HG03097 (cell line): Measurements from ENCODE around the gene MOB3B.

ENCODE experiments used
- ATAC-seq: cut with Tn5 transposase; IDR thresholded peaks from one replicate; pipeline ENCODE4 v1.9.1; 2021; ENCODE audit not compliant: unreplicated experiment, low FRiP score

Gene MOB3B

DNA sequence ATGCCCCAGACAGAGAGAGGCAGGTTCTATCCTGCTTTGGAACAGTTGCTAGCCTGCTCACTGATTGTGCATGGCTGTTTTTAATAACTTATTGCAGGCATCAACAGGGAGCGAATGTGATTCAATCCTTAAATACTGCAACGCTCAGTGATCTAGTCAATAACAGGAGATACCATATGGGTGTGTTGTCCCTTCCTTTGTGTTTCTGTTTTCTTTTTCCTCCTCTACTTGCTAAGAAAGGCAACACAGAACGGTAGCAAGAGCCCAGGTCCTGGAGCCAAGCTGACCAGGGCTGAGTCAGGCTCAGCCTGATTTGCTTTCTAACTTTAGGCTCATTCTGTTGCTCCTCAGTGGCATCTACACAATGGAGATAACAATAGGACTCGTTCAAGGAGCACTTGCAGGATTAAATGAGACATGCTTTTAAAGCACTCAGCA lies 134.1 kb downstream of the MOB3B start:
- ATAC-seq: no peak

DNA sequence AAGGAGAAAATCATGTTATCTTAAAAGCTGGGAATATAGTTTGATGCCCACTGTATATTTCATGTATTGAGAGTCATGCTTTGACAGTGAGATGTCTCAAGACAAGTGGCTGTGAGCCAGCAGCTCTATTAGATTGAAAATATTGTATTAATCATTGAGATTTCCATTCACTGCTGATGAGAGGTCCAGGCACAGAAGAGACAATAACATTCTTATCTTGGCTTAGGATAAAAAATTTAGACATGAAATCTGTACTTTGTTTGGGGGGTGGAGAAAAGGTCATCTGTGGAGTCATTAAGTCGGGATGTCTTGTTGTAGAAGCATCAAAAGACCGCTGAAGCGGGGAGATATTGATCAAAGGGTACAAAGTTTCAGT lies 134.8 kb downstream of the MOB3B start:
- no peak for ATAC-seq

DNA sequence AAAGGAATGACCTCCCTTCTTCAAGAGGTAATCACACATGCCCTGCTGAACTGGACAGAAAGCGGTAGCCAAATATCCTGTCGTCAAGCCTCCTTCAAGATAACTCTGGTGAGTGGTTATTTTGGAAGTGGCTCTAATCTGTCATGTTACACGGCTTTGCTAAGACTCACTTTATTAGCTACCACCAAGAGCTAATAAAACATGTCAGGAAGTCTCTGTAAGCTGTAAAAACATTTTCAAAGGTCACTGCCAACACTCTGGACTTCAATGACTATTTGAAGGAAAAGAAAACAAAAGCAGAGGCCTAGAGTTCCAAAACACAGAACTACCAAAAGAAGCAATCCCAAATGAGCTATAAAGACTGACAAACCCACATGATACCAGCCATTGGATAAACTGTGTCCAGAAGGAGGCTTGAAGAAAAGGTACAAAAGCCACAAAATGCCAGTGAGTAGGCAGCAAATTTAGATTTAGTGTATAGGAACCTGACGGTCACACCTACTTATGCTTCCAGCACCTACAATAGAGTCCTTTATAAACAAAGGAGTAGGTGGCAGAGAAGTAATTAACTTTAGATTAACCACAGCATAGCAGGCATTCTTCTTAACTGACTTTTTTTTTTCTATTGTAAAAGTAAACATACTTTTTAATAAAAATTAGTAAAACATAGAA lies 135.3 kb downstream of the MOB3B start:
- ATAC-seq: no peak

DNA sequence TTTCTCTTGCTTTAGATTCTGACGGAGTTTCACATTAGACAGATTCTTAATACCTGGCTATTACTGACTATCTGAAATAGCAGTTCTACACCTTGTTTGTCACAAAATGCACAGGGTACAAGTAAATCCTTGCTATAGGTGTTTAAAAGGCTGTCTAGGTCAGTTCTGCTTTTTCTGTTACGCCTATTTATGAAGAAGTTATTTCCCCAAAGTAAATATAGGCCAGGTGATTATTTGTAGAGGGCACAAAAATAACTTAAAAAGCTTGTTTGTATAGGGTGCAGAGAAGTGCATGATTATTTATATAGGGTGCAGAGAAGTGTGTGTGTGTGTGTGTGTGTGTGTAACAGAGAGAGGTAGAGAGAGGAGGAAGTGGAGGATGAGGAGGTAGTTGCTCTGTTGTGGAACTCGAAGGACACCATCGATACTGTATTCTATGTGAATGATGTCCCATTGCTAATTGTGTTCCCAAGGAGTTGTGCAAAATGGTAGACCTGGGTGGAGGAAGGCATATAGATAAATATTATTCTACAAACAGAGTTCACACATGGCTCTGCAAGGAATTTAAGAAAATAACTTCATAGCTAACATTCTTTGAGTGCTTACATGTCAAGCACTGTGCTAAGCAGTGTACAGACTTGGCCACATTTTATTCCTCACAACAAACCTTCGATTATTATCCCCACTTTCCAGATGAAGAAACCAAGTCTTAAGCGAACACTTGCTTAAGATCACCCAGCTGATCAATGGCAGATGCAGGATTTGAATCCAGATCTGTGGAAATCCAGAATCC lies 136.4 kb downstream of the MOB3B start:
- ATAC-seq: no peak

DNA sequence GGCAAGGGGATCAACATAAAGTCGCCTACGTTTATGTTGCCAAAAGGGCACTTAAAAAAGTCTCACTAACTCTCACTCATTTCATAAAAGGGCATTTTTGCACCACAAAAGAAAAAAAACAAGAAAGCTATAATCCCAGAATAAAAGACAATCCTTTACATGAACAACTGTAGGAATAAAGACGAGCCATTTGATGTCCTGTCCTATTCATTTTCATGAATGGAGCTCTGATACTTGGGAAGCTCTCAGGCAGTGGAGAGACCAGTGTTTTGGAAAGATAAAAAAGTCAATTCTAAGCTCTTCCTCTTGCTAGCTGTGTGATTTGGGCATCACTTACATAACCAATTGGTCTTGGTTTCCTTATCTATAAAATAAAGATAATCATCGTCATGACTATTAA lies 137.2 kb downstream of the MOB3B start:
- ATAC-seq: no peak

DNA sequence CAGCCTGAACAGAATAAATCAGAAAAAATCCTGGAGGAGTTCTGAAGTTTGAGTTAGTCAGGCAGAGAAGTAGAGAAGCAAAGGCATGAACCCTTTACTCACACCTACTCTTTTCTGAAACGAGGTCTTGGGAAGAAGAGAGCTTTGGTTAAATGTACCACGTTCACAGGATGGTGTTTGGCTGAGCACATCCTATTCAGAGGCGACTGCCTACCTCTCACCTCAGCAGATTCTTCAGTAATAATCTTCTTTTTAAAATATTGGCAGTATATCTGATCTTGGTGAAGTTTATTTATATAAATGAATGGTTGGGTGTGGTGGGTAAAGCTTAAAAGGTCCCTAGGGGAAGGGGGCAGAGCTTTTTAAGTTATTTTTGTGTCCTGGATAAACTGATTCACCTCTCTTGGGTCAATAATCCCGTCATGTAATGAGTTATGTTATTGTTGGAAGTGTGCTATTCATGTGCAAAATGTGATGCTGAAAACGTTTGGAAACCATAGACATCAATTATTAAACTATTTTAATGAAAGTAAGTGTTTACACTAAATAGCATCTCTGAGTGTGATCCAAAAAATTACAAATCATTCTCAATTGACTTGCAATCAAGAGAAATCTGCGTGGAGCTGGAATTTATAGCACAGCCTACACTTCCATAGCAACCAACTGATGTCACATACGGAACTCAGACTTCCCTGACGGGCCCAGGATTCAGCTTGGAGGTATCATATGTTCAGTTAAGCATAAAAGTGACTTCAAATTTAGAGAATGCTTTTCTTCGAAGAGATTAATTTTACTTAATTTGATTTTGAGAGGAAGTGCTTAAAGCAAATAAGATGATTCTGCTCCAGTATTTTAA lies 138.3 kb downstream of the MOB3B start:
- no peak for ATAC-seq

DNA sequence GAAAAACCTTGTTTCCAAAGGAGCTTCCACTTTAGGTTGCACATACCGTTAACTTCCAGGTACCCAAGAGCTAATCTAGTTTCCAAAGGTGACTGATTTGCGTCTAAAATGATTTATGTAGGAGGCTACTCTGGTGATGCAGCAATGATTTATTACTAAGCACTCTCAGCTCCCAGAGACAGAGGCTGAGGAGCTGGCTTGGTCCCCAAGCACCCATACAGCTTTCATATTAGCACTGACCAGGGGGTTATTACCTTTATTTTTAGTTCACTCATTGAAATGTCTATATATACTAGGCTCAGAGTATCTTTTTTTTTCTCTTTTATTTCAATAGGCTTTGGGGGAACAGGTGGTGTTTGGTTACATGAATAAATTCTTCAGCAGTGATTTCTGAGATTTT lies 141.5 kb downstream of the MOB3B start:
- ATAC-seq: no peak

DNA sequence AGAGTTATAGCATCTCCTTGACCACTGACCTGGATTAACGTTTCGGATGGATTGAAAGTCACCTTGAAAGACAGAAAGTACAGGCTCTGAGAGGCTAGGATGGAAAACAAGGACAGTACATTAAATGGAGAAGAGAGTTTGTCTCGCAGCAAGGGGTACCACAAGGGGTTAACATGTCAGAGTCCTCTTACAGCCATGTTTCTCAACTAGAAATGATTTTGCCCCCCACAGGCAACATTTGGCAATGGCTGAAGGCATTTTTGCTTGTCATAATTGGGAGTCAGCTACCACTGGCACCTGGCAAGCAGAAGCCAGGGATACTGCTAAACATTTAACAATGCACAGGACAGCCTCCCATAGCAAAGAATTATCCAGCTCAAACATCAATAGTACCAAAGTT lies 141.9 kb downstream of the MOB3B start:
- ATAC-seq: no peak

DNA sequence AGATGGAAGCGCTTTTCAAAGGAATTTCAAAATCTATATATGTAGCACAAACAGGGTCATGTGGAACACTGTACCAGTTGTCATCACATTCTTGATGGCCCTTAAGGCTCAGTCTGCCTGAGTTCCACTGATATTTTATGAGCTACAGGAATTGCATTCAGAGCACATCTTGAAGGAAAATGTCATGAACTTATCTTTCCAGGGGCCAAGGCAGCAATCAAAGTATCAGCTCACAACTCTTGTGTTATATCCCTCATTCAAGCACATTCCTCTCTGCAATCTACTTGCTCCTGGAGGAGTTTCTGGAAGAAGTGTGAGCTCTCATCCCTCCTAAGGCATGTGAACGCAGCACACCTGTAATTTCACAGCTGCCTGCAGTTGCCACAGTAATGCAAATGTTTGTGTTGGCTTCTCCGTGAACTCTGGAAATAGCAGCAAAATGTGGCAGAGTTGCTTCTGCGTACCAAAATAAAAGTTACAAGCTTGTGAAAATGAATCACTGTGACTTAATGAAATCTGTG lies 143.0 kb downstream of the MOB3B start:
- no peak for ATAC-seq

DNA sequence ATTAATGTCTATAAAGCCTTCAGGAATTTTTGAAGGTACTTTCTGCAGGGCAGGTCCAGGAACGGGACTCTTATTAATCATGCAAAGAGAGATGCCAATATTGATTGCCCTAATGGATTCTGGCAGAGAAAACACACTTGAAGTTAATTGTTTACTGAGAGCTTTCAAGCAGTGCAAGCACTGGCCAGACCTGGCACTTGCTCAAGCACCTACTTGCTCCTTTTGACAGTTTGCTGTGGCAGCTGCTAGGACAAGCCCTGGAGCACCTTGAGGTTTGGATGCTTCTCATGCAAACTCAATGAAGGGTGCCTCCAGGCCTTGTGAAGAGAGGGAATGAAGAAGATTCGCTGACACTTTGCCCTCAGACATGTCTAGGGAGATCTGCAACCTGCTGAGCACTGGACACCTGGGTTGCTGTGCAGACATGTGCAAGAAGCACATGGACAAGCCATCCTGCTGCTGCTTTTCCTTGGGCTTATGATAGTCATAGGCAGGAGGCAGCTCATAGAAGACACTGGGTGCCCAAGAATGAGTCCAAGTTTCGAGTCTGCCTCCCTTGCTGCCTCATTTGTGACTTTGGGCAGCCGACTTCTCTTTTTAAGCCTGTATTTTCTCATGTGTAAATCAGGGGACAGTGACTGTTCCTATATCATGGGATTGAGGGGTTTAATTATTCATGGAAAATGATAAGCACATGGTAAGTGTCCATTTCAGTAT lies 143.8 kb downstream of the MOB3B start:
- no peak for ATAC-seq

DNA sequence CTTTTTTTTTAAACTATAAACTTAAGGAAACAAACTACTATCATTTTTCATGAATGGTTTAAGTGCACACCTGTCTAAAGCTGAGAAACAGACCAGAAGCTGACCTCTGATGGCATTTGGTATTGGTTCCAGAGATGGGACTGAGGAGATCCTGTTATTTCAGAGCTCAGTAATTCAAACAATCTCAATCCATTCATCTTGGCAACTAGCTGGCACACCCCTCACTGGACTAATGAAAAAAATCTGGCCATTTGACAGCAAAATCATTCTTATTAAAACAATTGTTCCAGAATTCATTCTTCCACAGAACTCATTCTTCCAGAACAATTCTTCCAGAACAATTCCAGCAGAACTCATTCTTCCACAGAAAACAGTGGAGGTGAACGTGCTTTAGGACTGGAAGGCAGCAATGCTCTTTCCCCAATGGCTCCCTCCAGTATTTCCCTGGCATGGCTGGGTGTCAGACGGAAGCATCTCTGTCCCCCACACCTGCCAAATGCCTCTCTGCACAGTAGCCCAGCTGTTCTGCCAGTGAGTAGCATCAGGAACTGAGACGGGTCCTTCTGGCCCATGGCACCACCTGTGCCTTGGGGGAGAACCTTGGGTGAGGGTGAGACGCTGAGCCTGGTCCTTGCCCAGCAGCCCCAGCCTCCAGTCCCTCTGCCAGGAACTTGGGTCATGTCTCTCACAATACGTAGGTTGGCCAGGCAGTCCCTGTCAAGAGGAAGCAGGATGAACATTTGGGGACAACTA lies 145.2 kb downstream of the MOB3B start:
- no peak for ATAC-seq

DNA sequence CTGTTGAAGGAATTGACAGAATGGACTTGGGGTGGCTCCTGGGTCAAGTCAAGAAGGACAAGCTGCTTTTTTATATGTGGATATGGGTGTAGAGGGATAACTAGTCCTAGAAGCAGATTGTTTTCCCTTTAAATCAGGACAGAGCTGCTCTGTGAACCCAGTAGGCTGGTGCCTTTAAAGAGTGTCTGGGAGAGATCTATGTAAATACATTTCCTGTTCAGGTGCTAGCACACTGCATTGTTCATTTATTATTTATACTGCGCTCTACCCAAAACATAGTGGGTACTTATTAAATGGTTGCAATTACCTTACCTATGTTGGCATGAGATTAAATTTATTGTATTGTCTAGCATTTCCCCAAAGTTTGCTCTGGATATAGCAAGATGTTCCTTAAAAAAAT lies 146.1 kb downstream of the MOB3B start:
- no peak for ATAC-seq

DNA sequence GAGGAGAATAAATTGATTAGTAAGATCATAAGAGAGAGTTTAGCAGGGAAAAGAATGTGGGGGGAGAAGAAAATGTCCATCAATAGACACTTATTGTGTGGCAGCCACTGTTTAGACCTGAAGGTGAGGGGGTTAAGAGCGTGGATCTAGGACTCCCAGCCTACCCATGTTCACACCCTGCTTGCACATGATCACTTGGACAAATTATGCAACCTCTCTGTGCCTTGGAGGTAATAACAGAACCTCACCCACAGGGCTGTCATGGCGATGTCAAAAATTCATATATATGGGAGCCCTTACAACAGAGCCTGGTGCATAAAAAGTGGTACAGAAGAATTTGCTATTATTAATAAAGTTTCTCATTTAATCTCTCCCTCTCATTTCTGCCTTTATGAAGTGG lies 146.6 kb downstream of the MOB3B start:
- no peak for ATAC-seq

DNA sequence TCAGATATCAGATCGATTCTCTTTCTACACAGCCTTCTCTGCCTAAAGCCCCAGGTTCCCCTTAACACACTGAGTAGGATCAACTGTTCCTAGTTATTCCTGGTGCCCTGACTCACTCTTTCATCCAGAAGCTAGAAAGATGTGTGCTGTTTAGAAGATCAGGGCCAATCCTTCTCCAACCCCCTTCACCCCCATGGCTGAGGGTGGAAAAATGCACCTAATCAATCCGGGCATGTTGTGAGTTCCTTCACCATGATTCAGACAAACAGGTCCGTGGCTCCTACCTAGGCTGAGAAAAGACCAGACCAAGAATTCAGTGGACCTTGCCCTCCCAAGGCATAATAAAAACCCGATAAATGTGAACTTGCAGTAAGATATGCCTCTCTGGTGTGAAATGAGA lies 147.3 kb downstream of the MOB3B start:
- ATAC-seq: no peak

DNA sequence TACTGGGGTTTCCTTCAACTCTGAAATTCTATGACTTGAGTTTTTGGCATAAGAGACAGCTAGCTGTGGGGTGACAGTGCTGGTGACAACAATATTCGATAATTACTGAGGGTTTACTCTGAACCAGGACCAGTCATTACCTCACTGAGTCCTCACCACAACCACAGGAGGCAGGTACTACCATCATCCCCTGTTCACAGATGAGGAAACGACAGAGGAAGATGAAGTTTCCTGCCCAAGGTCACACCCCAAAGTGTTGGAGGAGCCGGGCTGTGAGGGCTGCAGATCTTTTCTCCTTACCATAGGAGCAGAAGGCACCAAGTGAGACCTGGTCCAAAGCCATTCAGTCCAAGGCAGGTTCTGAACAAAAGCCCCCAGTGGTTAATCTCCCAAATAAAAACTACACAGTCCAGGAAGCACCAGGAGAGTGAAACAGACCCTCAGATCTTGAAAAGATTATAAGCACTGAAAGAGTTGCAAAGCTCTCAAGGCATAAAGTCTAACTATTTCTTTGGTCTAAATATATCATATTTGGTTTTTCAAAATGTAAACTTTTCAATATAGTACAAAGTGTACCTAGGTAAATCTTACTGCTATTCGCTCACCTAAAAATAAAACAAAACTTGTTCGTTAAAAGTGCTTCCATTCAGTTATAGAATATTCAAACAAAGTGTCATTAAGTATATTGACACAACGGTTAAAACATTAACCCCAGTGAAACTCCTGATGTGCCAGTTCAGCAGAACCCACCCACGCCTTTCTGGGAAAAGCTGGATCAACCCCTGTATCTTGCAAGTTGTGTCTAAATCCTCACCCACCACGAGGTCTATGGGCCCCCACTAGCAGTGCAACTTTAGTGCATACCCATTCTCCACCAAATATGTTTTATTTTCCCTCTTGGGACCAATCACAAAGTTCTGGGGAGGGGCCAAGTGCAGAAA lies 150.0 kb downstream of the MOB3B start:
- ATAC-seq: no peak

DNA sequence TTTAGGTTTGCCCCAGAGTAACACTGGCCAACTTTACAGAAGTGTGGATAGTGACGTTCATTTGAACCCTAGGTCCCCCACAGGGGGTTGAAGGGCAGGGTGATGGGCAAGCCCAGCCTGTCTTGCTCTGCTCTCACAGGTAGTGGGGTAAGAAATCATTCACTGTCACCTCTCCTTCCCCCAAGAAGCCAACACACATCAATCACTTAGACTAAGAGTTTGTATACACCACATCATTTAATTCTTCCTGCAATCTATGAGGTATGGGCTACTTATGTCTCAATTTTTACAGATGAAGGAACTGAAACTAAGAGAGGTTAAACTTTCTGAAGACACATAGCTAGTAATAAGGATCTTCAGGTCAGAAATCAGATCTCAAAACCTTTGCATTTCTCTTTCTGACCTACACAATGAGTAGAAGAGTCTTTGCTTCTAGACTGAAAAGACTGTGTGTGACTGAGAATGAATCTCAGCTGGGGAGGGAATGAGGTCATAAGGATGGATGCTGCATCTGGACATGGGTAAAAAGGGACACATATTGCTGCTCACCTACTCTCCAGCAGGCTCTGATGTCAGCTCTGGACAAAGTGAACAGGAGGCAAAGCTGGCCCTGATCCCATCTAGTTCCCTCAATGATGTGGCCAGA lies 151.7 kb downstream of the MOB3B start:
- ATAC-seq: peak; percentile 80

DNA sequence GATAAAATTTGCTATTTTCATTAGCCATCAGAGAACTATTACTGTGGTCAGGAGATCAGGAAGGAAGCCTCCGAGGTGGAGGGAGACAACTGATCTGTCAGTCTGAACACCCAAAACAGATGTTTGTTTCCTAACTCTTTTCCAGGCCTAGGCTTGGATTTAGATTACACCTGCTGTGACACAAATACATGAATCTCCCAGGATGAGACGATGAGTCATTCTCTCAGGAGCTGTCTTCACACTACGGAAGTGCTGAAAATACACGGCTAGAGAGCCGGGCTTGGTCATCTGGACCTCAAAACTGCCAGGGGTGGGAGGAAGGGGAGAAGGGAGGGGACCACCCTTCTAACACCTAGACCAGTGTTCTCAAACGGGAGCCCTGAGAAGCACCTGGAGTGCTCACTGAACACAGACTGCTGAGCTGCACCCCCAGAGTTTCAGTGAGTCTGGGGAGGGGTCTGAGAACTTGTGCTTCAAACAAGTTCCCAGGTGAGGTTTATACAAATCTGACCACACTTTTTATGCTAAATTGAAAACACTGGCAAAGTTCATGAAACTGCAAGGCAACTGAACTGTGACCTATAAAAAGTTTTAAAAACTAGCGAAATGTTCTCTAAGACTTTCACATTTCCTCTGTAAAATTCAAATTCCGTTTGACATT lies 152.3 kb downstream of the MOB3B start:
- peak; percentile 26 for ATAC-seq

DNA sequence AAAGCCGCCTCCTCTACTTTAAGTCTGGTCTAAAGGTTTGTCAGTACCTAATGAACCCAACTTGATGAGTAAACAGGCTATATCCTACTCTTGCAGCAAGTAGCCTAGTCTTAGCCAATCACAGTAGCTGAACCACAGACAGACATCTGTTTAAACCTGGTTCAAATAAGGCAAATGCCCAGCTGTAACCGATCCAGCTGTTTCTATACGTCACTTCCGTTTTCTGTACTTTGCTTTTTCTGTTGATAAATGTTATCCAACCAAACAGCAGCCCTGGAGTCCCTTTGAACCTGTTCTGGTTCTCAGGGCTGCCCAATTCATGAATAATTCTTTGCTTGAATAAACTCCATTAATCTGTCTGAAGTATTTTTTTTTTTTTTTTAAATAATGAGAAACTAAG lies 155.8 kb downstream of the MOB3B start:
- ATAC-seq: no peak
